ENCODE measurements around the gene AGBL4. TPM values are rescaled to one million over a fixed set of nuclear protein-coding genes. Genes with fewer than 3 reads are reported as not detected.
A peak's percentile ranks its signal among the peaks of the same experiment; 100 is the strongest.

The AGBL4 gene
- total and polyA plus RNA-seq, 9 of the 15 experiments (the other 6 are each of a cell fraction or from before 2014, with no cell fraction given) = 0.11 TPM; not detected in 7

- no peak overlapping the region for H3K4me3 ChIP-seq
- no peak overlapping the region for H3K27ac ChIP-seq (ENCODE audit: extremely low read depth, low read depth, low read length)
- ATAC-seq (no peak), FAIRE-seq (no peak), DNase-seq (ENCODE audit: extremely low read depth in 1 of 4, low spot score in 3 of 4) (no peak)
- H3K9me3 ChIP-seq (replicated peaks; ENCODE audit: control insufficient read depth, insufficient read depth, low read depth, low read length) = no peaks in the 10 kb centered on the region
- H3K4me1 ChIP-seq (replicated peaks in 1 of 2; ENCODE audit: control insufficient read depth in 2 of 2, insufficient read depth in 2 of 2, low read length in 2 of 2) = no peaks in the 10 kb centered on the region
- WGBS (ENCODE audit: insufficient coverage, low coverage, missing lambda C conversion rate) = 0% methylated on average over 2 of the region's 2 CpGs
- no peaks in the 10 kb centered on the region for H3K27me3 ChIP-seq (ENCODE audit: control insufficient read depth in 2 of 2, insufficient read depth in 2 of 2, low read length in 2 of 2)
- TF ChIP-seq ZNF354B (CRISPR knock-in tag; IDR thresholded peaks at IDR 0.05) (no peak), JUNB (CRISPR knock-in tag; conservative IDR thresholded peaks at IDR 0.05) (no peak)
- no peaks in the 10 kb centered on the region for H3K79me2 ChIP-seq (ENCODE audit: control insufficient read depth, insufficient read depth, low read length)
- ChIA-PET CTCF (ENCODE audit: low intra/inter-chr PET ratio) (no interaction called here), POLR2A (interaction anchor here (1.1 kb wide), 1 partner anchor 28 kb away, joined by 3 read pairs; no protein-coding TSS in a partner anchor)
- no peaks in the 10 kb centered on the region for H3K36me3 ChIP-seq (ENCODE audit: control insufficient read depth, insufficient read depth, low read length)
- no peaks in the 10 kb centered on the region for H3K9me1 ChIP-seq (ENCODE audit: control insufficient read depth, insufficient read depth, low read length)
- no peak overlapping the region for H3K4me2 ChIP-seq (ENCODE audit: insufficient read depth, low read length)
- H2AFZ ChIP-seq (ENCODE audit: low read depth, low read length) = no peak overlapping the region
- no TSS peak for BruUV-seq (replicated peaks)
- no peak overlapping the region for H3K9ac ChIP-seq (ENCODE audit: insufficient read depth in 1 of 2, low read depth in 2 of 2, low read length in 2 of 2)
- intact Hi-C loops (cut with micrococcal nuclease) = no loop called here
- no peaks in the 10 kb centered on the region for H4K20me1 ChIP-seq (replicated peaks; ENCODE audit: control insufficient read depth, insufficient read depth, low read length)
- in situ Hi-C loops (cut with MboI) = no loop called here
Observed at GRCh38 chr1:48771561-48771960, 1252.2 kb downstream of the AGBL4 start.

GRCh38 chr1:48767975-48768510 lies 1255.7 kb downstream of the AGBL4 start:
- no peaks in the 10 kb centered on the region for H3K36me3 ChIP-seq (ENCODE audit: control insufficient read depth, insufficient read depth, low read length)
- H3K4me3 ChIP-seq = no peak overlapping the region
- no peaks in the 10 kb centered on the region for H3K4me1 ChIP-seq (replicated peaks in 1 of 2; ENCODE audit: control insufficient read depth in 2 of 2, insufficient read depth in 2 of 2, low read length in 2 of 2)
- no peak for TF ChIP-seq HOXB6 (CRISPR knock-in tag; IDR thresholded peaks at IDR 0.05; ENCODE audit: borderline replicate concordance)
- TF ChIP-seq ZFP36 (IDR thresholded peaks at IDR 0.05; ENCODE audit: low read depth, low read length, partially characterized antibody) = peak; percentile 33
- no peak for TF ChIP-seq PML (IDR thresholded peaks at IDR 0.05; ENCODE audit: low read length)
- TF ChIP-seq GTF2F1 (IDR thresholded peaks at IDR 0.05; ENCODE audit: low read depth, low read length) = no peak
- no peak for TF ChIP-seq THRAP3 (IDR thresholded peaks at IDR 0.05; ENCODE audit: borderline replicate concordance)
- TF ChIP-seq RUNX1 (IDR thresholded peaks at IDR 0.05; ENCODE audit: low read depth) = no peak
- BruUV-seq (replicated peaks) = no TSS peak
- H3K9me1 ChIP-seq (ENCODE audit: control insufficient read depth, insufficient read depth, low read length) = no peaks in the 10 kb centered on the region
- no peak for ATAC-seq
- H3K27ac ChIP-seq (ENCODE audit: extremely low read depth, low read depth, low read length) = no peak overlapping the region
- H3K4me2 ChIP-seq (ENCODE audit: insufficient read depth, low read length) = no peak overlapping the region
- no peaks in the 10 kb centered on the region for H4K20me1 ChIP-seq (replicated peaks; ENCODE audit: control insufficient read depth, insufficient read depth, low read length)
- no peaks in the 10 kb centered on the region for H3K9me3 ChIP-seq (replicated peaks; ENCODE audit: control insufficient read depth, insufficient read depth, low read depth, low read length)
- ChIA-PET CTCF (ENCODE audit: low intra/inter-chr PET ratio) (no interaction called here), POLR2A (no interaction called here)
- H3K79me2 ChIP-seq (ENCODE audit: control insufficient read depth, insufficient read depth, low read length) = no peaks in the 10 kb centered on the region
- intact Hi-C loops (cut with micrococcal nuclease) (no loop called here), in situ Hi-C loops (cut with MboI) (no loop called here)
- FAIRE-seq = no peak
- no peaks in the 10 kb centered on the region for H3K27me3 ChIP-seq (ENCODE audit: control insufficient read depth in 2 of 2, insufficient read depth in 2 of 2, low read length in 2 of 2)
- no peak overlapping the region for H2AFZ ChIP-seq (ENCODE audit: low read depth, low read length)
- no peak for DNase-seq (ENCODE audit: extremely low read depth in 1 of 4, low spot score in 3 of 4)
- H3K9ac ChIP-seq (ENCODE audit: insufficient read depth in 1 of 2, low read depth in 2 of 2, low read length in 2 of 2) = no peak overlapping the region
